IMR-90 (cell line): ENCODE data around the gene RNF212. TPM values are rescaled to one million over a fixed set of nuclear protein-coding genes. Genes with fewer than 3 reads are reported as not detected.

Experiments used
- ATAC-seq: fragments of 200-7000 bp; cut with Tn5 transposase; 2 replicates; pipeline ENCODE4 v1.9.1; 2020; ENCODE audit warnings: low read depth, mild to moderate bottlenecking, moderate library complexity
- BruUV-seq: library from RNA; stranded (reverse); fragments of 400-500 nt; replicated peaks from 2 replicates; lab custom pipeline; 2021; lab: Mats Ljungman, UMichigan
- CTCF ChIA-PET: fragments of 300-600 bp; formaldehyde crosslinking; extraction: SDS; loops from one replicate; lab custom pipeline; 2021; ENCODE audit warnings: antibody characterized with exemption; lab: Yijun Ruan, JAX
- POLR2A ChIA-PET: fragments of 300-600 bp; sonication (Branson Sonifier 250); formaldehyde crosslinking; loops from one replicate; lab custom pipeline; 2022; ENCODE audit warnings: antibody characterized with exemption; ENCODE audit not compliant: unreplicated experiment; lab: Charles Lee
- DNase-seq: peaks from one replicate; pipeline ENCODE4 v3.0.0; 2013
- H2AFZ ChIP-seq: replicated peaks from 2 replicates; pipeline ENCODE3; 2013; ENCODE audit warnings: low read length, mild to moderate bottlenecking; ENCODE audit not compliant: poor library complexity
- H2AK5ac ChIP-seq: 2 replicates; pipeline ENCODE4 v1.6.1; 2013; ENCODE audit warnings: low read depth, low read length, inconsistent platforms
- H2AK9ac ChIP-seq: replicated peaks from 2 replicates; pipeline ENCODE3; 2013; ENCODE audit warnings: mild to moderate bottlenecking, low read depth, low read length, moderate library complexity; ENCODE audit not compliant: poor library complexity
- H2BK120ac ChIP-seq: 2 replicates; pipeline ENCODE4 v1.6.1; 2013; ENCODE audit warnings: low read depth, low read length, inconsistent platforms
- H2BK15ac ChIP-seq: 3 replicates; pipeline ENCODE4 v1.6.1; 2013; ENCODE audit warnings: low read depth, low read length, inconsistent platforms
- H2BK20ac ChIP-seq: 2 replicates; pipeline ENCODE4 v1.6.1; 2013; ENCODE audit warnings: low read depth, mild to moderate bottlenecking, inconsistent platforms, low read length, moderate library complexity
- H2BK5ac ChIP-seq: 2 replicates; pipeline ENCODE4 v1.6.1; 2013; ENCODE audit warnings: mild to moderate bottlenecking, low read depth, low read length, inconsistent platforms; ENCODE audit not compliant: poor library complexity, severe bottlenecking
- H3K14ac ChIP-seq: replicated peaks from 2 replicates; pipeline ENCODE4 v1.6.1; 2013; ENCODE audit warnings: low read depth, low read length, inconsistent platforms
- H3K18ac ChIP-seq: 2 replicates; pipeline ENCODE4 v1.6.1; 2013; ENCODE audit warnings: low read depth, low read length, control low read depth
- H3K23ac ChIP-seq: 2 replicates; pipeline ENCODE4 v1.6.1; 2013; ENCODE audit warnings: low read depth, low read length, inconsistent platforms
- H3K27ac ChIP-seq: 2 replicates; pipeline ENCODE4 v1.5.1; 2013; ENCODE audit warnings: mild to moderate bottlenecking, control low read depth, low read length; ENCODE audit not compliant: insufficient read depth
- H3K27me3 ChIP-seq: 2 replicates; pipeline ENCODE4 v1.6.1; 2013; ENCODE audit warnings: low read length; ENCODE audit not compliant: control insufficient read depth, insufficient read depth
- H3K36me3 ChIP-seq: 2 replicates; pipeline ENCODE4 v1.6.1; 2013; ENCODE audit warnings: low read length, mixed read lengths; ENCODE audit not compliant: control insufficient read depth, insufficient read depth
- H3K4ac ChIP-seq: 2 replicates; pipeline ENCODE4 v1.6.1; 2013; ENCODE audit warnings: low read depth, low read length, inconsistent platforms
- H3K4me1 ChIP-seq: 2 replicates; pipeline ENCODE4 v1.6.1; 2013; ENCODE audit warnings: low read length, mixed read lengths; ENCODE audit not compliant: control insufficient read depth, insufficient read depth
- H3K4me2 ChIP-seq: 2 replicates; pipeline ENCODE4 v1.6.1; 2013; ENCODE audit warnings: low read depth, mild to moderate bottlenecking, control low read depth, low read length, moderate library complexity
- H3K4me3 ChIP-seq: 2 replicates; pipeline ENCODE4 v1.5.1; 2013; ENCODE audit warnings: low read depth, mild to moderate bottlenecking, control low read depth, low read length, moderate library complexity; ENCODE audit not compliant: insufficient read depth
- H3K56ac ChIP-seq: 2 replicates; pipeline ENCODE4 v1.6.1; 2013; ENCODE audit warnings: low read length, inconsistent platforms; ENCODE audit not compliant: insufficient read depth; ENCODE audit errors: extremely low read depth
- H3K79me1 ChIP-seq, 2 experiments: 2 replicates each; pipeline ENCODE4 v1.6.1; 2013; ENCODE audit warnings: low read length in 2 of 2, inconsistent platforms in 1 of 2, low read depth in 1 of 2
- H3K9ac ChIP-seq: 2 replicates; pipeline ENCODE4 v1.6.1; 2013; ENCODE audit warnings: low read depth, low read length, control low read depth
- H3K9me1 ChIP-seq: 2 replicates; pipeline ENCODE4 v1.6.1; 2013; ENCODE audit warnings: low read length, inconsistent platforms; ENCODE audit not compliant: insufficient read depth
- H3K9me3 ChIP-seq: 2 replicates; pipeline ENCODE4 v1.6.1; 2013; ENCODE audit warnings: low read length; ENCODE audit not compliant: control insufficient read depth, insufficient read depth
- H4K20me1 ChIP-seq: 2 replicates; pipeline ENCODE4 v1.6.1; 2013; ENCODE audit warnings: low read length, inconsistent platforms; ENCODE audit not compliant: insufficient read depth
- H4K5ac ChIP-seq: 2 replicates; pipeline ENCODE4 v1.6.1; 2013; ENCODE audit warnings: mild to moderate bottlenecking, low read depth, low read length, control low read depth
- H4K8ac ChIP-seq, 2 experiments: 2 replicates each; pipeline ENCODE4 v1.6.1; 2013; ENCODE audit warnings: low read depth in 2 of 2, low read length in 2 of 2, control low read depth in 1 of 2, inconsistent platforms in 1 of 2
- H4K91ac ChIP-seq: 2 replicates; pipeline ENCODE4 v1.6.1; 2013; ENCODE audit warnings: low read depth, low read length, inconsistent platforms; ENCODE audit not compliant: insufficient read depth
- CTCF ChIP-seq: conservative IDR thresholded peaks from 2 replicates; pipeline ENCODE4 v1.5.1; 2012; ENCODE audit warnings: mild to moderate bottlenecking, low read depth, low read length, improper control_type of control experiment
- MAZ ChIP-seq: IDR thresholded peaks from 2 replicates; pipeline ENCODE4 v1.6.1; 2012; ENCODE audit warnings: low read depth, mild to moderate bottlenecking, low read length, improper control_type of control experiment, moderate library complexity, borderline replicate concordance
- POLR2A ChIP-seq: IDR thresholded peaks from 2 replicates; pipeline ENCODE4 v1.6.1; 2012; ENCODE audit warnings: mild to moderate bottlenecking, low read depth, low read length
- RCOR1 ChIP-seq: IDR thresholded peaks from 2 replicates; pipeline ENCODE4 v1.6.1; 2012; ENCODE audit warnings: mild to moderate bottlenecking, low read length, improper control_type of control experiment; ENCODE audit not compliant: insufficient replicate concordance
- SMC3 ChIP-seq: fragments of 150-350 bp; IDR thresholded peaks from 2 replicates; pipeline ENCODE4 v1.6.1; 2016; ENCODE audit warnings: low read depth, mild to moderate bottlenecking, antibody characterized with exemption, low read length, moderate library complexity
- USF2 ChIP-seq: fragments of 150-350 bp; IDR thresholded peaks from 2 replicates; pipeline ENCODE4 v1.6.1; 2017; ENCODE audit warnings: mild to moderate bottlenecking, antibody characterized with exemption, low read length, low read depth
- WGBS, 2 experiments: methylation state at CpG; one replicate each; pipeline versions ENCODE4 v1.1.5 to v1.1.7; 2013; ENCODE audit warnings: missing lambda C conversion rate in 2 of 2; ENCODE audit not compliant: insufficient read length in 1 of 2; ENCODE audit errors: extremely low coverage in 2 of 2; 5-methylcytosine and 5-hydroxymethylcytosine counted together
- dilution Hi-C: fragments of 300-500 bp; cut with HindIII; formaldehyde crosslinking; loops from one replicate; pipeline ENCODE4 v1.14.3; 2018; ENCODE audit warnings: low sequenced_read_pairs; ENCODE audit not compliant: unreplicated experiment
- in situ Hi-C: fragments of 300-500 bp; cut with MboI; formaldehyde crosslinking; loops from 3 replicates; pipeline ENCODE4 v1.14.3; 2019; ENCODE audit warnings: low sequenced_read_pairs, inconsistent platforms, mixed read lengths
- intact Hi-C: fragments of 100-400 bp; cut with micrococcal nuclease; formaldehyde crosslinking; loops from 2 replicates; pipeline ENCODE4 v1.10.0; 2022
- polyA plus RNA-seq, 3 experiments: library from polyadenylated mRNA; depleted of rRNA; stranded (reverse); fragments of >200 nt; gene quantifications; 2 replicates each; pipeline ENCODE4 v1.2.3, GENCODE V29; 2012; ENCODE audit warnings: low replicate concordance in 1 of 3
- total RNA-seq: library from RNA; depleted of rRNA; stranded (reverse); fragments of >200 nt; gene quantifications from 2 replicates; pipeline ENCODE4 v1.2.3, GENCODE V29; 2012

Gene RNF212
- total and polyA plus RNA-seq, 2 of the 4 experiments (the other 2 are of a cell fraction): under 0.01 to 0.51 TPM

- no peak for ATAC-seq
- H3K79me1 ChIP-seq: no peaks in the 10 kb centered on the region
- dilution Hi-C loops (no loop called here), intact Hi-C loops (no loop called here), in situ Hi-C loops (no loop called here)
- TF ChIP-seq USF2: no peak
- TF ChIP-seq MAZ: no peak
- no peak for TF ChIP-seq POLR2A
- TF ChIP-seq SMC3: no peak
- no peak for TF ChIP-seq RCOR1
- TF ChIP-seq CTCF: peak; percentile 34
- no peak overlapping the region for H2BK5ac ChIP-seq
- H3K18ac ChIP-seq: no peak overlapping the region
- H3K4me2 ChIP-seq: no peak overlapping the region
- ChIA-PET CTCF (no interaction called here), POLR2A (no interaction called here)
- H3K4ac ChIP-seq: no peak overlapping the region
- no peak overlapping the region for H2BK20ac ChIP-seq
- no peak overlapping the region for H2BK120ac ChIP-seq
- no peak overlapping the region for H3K23ac ChIP-seq
- H3K56ac ChIP-seq: no peak overlapping the region
- peak overlapping the region; percentile 58 for H2AK9ac ChIP-seq
- H3K14ac ChIP-seq: no peak overlapping the region
- no peaks in the 10 kb centered on the region for H3K9me1 ChIP-seq
- H3K4me1 ChIP-seq: peaks cover 14% of the 10 kb centered on the region
- no peak overlapping the region for H3K9ac ChIP-seq
- H4K20me1 ChIP-seq: no peaks in the 10 kb centered on the region
- no peak overlapping the region for H2BK15ac ChIP-seq
- WGBS, 2 experiments: 87% methylated on average over 18 of the region's 40 CpGs; no CpG with 5 or more reads in 1 of the 2 experiments
- no peak overlapping the region for H2AK5ac ChIP-seq
- peaks cover 23% of the 10 kb centered on the region for H3K27me3 ChIP-seq
- no peak overlapping the region for H4K8ac ChIP-seq
- no peaks in the 10 kb centered on the region for H3K36me3 ChIP-seq
- DNase-seq: no peak
- H3K4me3 ChIP-seq: no peak overlapping the region
- H3K9me3 ChIP-seq: 0 out of 2 replicates have a peak, but pooled peaks cover 2% of the 10 kb centered on the region
- H4K91ac ChIP-seq: no peak overlapping the region
- no peak overlapping the region for H3K27ac ChIP-seq
- no peak overlapping the region for H4K5ac ChIP-seq
- no TSS peak for BruUV-seq
- H2AFZ ChIP-seq: no peak overlapping the region
Measured at GRCh38 chr4:1050486-1051213, 62.7 kb downstream of the RNF212 start.
